ENCODE measurements around the gene HOXD10.

Gene HOXD10

DNA sequence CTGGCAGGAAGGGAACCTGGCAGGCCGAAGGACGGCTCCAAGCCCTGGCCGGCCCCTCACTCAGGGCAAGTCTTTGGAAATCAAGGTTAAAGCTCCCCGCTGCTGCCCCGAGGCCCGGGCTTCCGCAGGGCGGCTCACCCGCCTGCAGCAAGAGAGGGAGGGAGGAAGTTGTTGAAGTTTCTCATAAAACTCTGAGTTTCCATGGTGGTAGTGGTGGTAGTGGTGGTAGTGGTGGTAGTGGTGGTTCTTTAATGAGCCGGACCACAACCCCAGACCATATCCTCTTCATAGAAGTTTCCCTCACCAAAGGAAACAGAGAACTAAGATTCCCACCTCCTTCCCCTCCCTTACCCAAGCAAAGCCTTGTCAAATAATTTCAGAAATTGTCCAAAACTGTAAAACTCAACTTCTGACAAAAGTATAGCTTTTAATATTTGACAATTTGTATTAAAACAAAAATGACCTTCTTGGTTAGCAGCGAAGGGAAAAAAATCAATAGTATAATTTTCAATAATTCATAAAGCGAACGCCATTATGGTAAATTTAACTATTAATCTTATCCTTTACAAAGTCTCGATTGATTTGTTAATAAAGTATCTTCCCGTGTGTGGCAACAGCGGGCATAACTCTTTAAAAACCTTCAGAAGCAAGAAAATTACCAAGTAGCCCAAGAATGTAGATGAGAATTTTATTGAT is 1.5 kb upstream of the HOXD10 start (continued):
- TF ChIP-seq, protein P1, sequence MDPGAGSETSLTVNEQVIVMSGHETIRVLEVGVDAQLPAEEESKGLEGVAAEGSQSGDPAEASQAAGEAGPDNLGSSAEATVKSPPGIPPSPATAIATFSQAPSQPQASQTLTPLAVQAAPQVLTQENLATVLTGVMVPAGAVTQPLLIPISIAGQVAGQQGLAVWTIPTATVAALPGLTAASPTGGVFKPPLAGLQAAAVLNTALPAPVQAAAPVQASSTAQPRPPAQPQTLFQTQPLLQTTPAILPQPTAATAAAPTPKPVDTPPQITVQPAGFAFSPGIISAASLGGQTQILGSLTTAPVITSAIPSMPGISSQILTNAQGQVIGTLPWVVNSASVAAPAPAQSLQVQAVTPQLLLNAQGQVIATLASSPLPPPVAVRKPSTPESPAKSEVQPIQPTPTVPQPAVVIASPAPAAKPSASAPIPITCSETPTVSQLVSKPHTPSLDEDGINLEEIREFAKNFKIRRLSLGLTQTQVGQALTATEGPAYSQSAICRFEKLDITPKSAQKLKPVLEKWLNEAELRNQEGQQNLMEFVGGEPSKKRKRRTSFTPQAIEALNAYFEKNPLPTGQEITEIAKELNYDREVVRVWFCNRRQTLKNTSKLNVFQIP (CRISPR knock-in tag; IDR thresholded peaks at IDR 0.05; ENCODE audit: borderline replicate concordance, low read depth) = no peak
- TF ChIP-seq ZFP30 (CRISPR knock-in tag; IDR thresholded peaks at IDR 0.05) (no peak), BACH2 (CRISPR knock-in tag; IDR thresholded peaks at IDR 0.05; ENCODE audit: borderline replicate concordance) (no peak), ISL1 (CRISPR knock-in tag; IDR thresholded peaks at IDR 0.05) (no peak), OSR1 (CRISPR knock-in tag; IDR thresholded peaks at IDR 0.05) (no peak), RARB (CRISPR knock-in tag; IDR thresholded peaks at IDR 0.05) (no peak)
- TF ChIP-seq, protein P2, sequence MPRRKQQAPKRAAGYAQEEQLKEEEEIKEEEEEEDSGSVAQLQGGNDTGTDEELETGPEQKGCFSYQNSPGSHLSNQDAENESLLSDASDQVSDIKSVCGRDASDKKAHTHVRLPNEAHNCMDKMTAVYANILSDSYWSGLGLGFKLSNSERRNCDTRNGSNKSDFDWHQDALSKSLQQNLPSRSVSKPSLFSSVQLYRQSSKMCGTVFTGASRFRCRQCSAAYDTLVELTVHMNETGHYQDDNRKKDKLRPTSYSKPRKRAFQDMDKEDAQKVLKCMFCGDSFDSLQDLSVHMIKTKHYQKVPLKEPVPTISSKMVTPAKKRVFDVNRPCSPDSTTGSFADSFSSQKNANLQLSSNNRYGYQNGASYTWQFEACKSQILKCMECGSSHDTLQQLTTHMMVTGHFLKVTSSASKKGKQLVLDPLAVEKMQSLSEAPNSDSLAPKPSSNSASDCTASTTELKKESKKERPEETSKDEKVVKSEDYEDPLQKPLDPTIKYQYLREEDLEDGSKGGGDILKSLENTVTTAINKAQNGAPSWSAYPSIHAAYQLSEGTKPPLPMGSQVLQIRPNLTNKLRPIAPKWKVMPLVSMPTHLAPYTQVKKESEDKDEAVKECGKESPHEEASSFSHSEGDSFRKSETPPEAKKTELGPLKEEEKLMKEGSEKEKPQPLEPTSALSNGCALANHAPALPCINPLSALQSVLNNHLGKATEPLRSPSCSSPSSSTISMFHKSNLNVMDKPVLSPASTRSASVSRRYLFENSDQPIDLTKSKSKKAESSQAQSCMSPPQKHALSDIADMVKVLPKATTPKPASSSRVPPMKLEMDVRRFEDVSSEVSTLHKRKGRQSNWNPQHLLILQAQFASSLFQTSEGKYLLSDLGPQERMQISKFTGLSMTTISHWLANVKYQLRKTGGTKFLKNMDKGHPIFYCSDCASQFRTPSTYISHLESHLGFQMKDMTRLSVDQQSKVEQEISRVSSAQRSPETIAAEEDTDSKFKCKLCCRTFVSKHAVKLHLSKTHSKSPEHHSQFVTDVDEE (CRISPR knock-in tag; IDR thresholded peaks at IDR 0.05) = no peak

DNA sequence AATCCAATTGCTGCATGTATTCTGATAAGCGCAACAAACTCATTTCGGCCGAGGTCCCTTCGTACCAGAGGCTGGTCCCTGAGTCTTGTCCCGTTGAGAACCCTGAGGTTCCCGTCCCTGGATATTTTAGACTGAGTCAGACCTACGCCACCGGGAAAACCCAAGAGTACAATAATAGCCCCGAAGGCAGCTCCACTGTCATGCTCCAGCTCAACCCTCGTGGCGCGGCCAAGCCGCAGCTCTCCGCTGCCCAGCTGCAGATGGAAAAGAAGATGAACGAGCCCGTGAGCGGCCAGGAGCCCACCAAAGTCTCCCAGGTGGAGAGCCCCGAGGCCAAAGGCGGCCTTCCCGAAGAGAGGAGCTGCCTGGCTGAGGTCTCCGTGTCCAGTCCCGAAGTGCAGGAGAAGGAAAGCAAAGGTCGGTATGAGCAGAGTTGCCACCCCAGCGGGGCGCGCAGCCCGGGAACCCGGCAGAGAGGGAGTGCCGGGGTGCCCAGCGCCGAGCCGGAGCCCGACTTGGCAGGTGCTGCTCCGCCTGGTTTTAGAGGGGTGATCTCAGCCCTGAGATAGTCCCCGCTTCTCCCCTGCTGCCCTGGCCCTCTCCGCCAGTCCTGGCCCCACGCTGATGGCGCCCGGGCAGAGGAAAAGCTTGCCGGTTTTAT is 714 bp downstream of the HOXD10 start:
- TF ChIP-seq ARNTL (CRISPR knock-in tag; IDR thresholded peaks at IDR 0.05; ENCODE audit: borderline replicate concordance, low read depth) = no peak
- TF ChIP-seq ZNF70 (CRISPR knock-in tag; IDR thresholded peaks at IDR 0.05) = no peak
- TF ChIP-seq, protein P1 (CRISPR knock-in tag; IDR thresholded peaks at IDR 0.05; ENCODE audit: borderline replicate concordance, low read depth) = no peak
- TF ChIP-seq ZC3H10 (CRISPR knock-in tag; IDR thresholded peaks at IDR 0.05) = no peak
- no peak for TF ChIP-seq SNAI2 (CRISPR knock-in tag; IDR thresholded peaks at IDR 0.05)
- no peak for TF ChIP-seq RARB (CRISPR knock-in tag; IDR thresholded peaks at IDR 0.05)
- TF ChIP-seq, protein P3, sequence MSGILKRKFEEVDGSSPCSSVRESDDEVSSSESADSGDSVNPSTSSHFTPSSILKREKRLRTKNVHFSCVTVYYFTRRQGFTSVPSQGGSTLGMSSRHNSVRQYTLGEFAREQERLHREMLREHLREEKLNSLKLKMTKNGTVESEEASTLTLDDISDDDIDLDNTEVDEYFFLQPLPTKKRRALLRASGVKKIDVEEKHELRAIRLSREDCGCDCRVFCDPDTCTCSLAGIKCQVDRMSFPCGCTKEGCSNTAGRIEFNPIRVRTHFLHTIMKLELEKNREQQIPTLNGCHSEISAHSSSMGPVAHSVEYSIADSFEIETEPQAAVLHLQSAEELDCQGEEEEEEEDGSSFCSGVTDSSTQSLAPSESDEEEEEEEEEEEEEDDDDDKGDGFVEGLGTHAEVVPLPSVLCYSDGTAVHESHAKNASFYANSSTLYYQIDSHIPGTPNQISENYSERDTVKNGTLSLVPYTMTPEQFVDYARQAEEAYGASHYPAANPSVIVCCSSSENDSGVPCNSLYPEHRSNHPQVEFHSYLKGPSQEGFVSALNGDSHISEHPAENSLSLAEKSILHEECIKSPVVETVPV (CRISPR knock-in tag; IDR thresholded peaks at IDR 0.05) = no peak
- TF ChIP-seq CSDC2 (CRISPR knock-in tag; IDR thresholded peaks at IDR 0.05) = no peak
- no peak for TF ChIP-seq ZFP3 (CRISPR knock-in tag; IDR thresholded peaks at IDR 0.05)
- no peak for TF ChIP-seq ZNF8 (CRISPR knock-in tag; IDR thresholded peaks at IDR 0.05)
- TF ChIP-seq, protein P2 (CRISPR knock-in tag; IDR thresholded peaks at IDR 0.05) = no peak
- no peak for TF ChIP-seq BACH2 (CRISPR knock-in tag; IDR thresholded peaks at IDR 0.05; ENCODE audit: borderline replicate concordance)
- no peak for TF ChIP-seq TOX (CRISPR knock-in tag; IDR thresholded peaks at IDR 0.05; ENCODE audit: borderline replicate concordance)
- no peak for TF ChIP-seq PPARA (CRISPR knock-in tag; IDR thresholded peaks at IDR 0.05; ENCODE audit: borderline replicate concordance)
- no peak for TF ChIP-seq ESRRG (CRISPR knock-in tag; IDR thresholded peaks at IDR 0.05)
- peak; percentile 10 for ATAC-seq
